HL-60 (cell line): Measurements from ENCODE around the gene RAPGEF4.

Experiments used
- DNase-seq, 2 experiments: peaks; one replicate each; pipeline ENCODE4 v3.0.0-alpha.2; 2010 to 2020; ENCODE audit warnings: low read depth in 1 of 2, low spot score in 1 of 2
- H3K27ac ChIP-seq: fragments of 250-450 bp; sonication (Bioruptor Pico); replicated peaks from 2 replicates; pipeline ENCODE4 v1.5.1; 2020; ENCODE audit warnings: mild to moderate bottlenecking, moderate library complexity
- H3K27me3 ChIP-seq: fragments of 250-450 bp; sonication (Bioruptor Pico); 2 replicates; pipeline ENCODE4 v1.5.1; 2021; ENCODE audit warnings: mild to moderate bottlenecking, moderate library complexity; ENCODE audit not compliant: insufficient read depth, poor library complexity, severe bottlenecking
- H3K4me3 ChIP-seq: replicated peaks from 2 replicates; pipeline ENCODE4 v1.5.1; 2011; ENCODE audit warnings: mild to moderate bottlenecking, control low read depth, low read length; ENCODE audit not compliant: insufficient read depth
- GABPA ChIP-seq: IDR thresholded peaks from 2 replicates; pipeline ENCODE4 v1.6.1; 2012; ENCODE audit warnings: low read depth
- POLR2AphosphoS5 ChIP-seq: IDR thresholded peaks from 2 replicates; pipeline ENCODE4 v1.6.1; 2012; ENCODE audit warnings: low read depth
- REST ChIP-seq: IDR thresholded peaks from 2 replicates; pipeline ENCODE4 v1.6.1; 2012; ENCODE audit warnings: low read depth; ENCODE audit not compliant: insufficient replicate concordance
- SPI1 ChIP-seq: IDR thresholded peaks from 2 replicates; pipeline ENCODE4 v1.6.1; 2012; ENCODE audit warnings: low read depth, mild to moderate bottlenecking, borderline replicate concordance
- TF ChIP-seq, protein P1 (sequence below): IDR thresholded peaks from one replicate; pipeline ENCODE4 v1.5.1; 2011; ENCODE audit warnings: low read length, control low read depth, inconsistent platforms; ENCODE audit not compliant: insufficient read depth

The RAPGEF4 gene

GRCh38 chr2:172812158-172812744, 76.6 kb downstream of the RAPGEF4 start:
- H3K27ac ChIP-seq: no peak overlapping the region
- no peak overlapping the region for H3K4me3 ChIP-seq
- DNase-seq: no peak
- H3K27me3 ChIP-seq: peaks cover 6% of the 10 kb centered on the region
- TF ChIP-seq SPI1: no peak
- no peak for TF ChIP-seq GABPA
- no peak for TF ChIP-seq POLR2AphosphoS5

GRCh38 chr2:172813314-172813888, 77.8 kb downstream of the RAPGEF4 start:
- H3K27ac ChIP-seq: no peak overlapping the region
- peaks cover 6% of the 10 kb centered on the region for H3K27me3 ChIP-seq
- DNase-seq: no peak
- no peak overlapping the region for H3K4me3 ChIP-seq
- TF ChIP-seq POLR2AphosphoS5 (no peak), SPI1 (no peak), GABPA (no peak), REST (no peak)
- TF ChIP-seq, protein P1, sequence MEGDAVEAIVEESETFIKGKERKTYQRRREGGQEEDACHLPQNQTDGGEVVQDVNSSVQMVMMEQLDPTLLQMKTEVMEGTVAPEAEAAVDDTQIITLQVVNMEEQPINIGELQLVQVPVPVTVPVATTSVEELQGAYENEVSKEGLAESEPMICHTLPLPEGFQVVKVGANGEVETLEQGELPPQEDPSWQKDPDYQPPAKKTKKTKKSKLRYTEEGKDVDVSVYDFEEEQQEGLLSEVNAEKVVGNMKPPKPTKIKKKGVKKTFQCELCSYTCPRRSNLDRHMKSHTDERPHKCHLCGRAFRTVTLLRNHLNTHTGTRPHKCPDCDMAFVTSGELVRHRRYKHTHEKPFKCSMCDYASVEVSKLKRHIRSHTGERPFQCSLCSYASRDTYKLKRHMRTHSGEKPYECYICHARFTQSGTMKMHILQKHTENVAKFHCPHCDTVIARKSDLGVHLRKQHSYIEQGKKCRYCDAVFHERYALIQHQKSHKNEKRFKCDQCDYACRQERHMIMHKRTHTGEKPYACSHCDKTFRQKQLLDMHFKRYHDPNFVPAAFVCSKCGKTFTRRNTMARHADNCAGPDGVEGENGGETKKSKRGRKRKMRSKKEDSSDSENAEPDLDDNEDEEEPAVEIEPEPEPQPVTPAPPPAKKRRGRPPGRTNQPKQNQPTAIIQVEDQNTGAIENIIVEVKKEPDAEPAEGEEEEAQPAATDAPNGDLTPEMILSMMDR: no peak

DNA sequence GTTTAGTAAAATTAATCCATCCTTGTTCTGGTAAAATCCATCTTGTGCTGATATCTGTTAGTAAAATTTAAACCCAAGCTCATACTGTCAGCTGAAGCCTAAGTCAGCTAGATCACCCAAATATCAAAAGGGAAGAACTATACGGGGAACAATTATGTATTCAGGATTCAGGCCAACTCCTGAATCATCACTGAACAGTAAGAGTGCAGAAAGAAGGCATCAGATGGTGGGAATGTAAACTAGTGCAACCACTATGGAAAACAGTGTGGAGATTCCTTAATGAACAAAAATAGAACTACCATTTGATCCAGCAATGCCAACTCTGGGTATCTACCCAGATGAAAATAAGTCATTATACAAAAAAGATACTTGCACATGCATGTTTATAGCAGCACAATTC, 81.8 kb downstream of the RAPGEF4 start:
- no peak overlapping the region for H3K4me3 ChIP-seq
- no peak overlapping the region for H3K27ac ChIP-seq
- no peak for TF ChIP-seq POLR2AphosphoS5
- TF ChIP-seq REST: no peak
- TF ChIP-seq, protein P1: no peak
- no peak for DNase-seq
- peaks cover 4% of the 10 kb centered on the region for H3K27me3 ChIP-seq

DNA sequence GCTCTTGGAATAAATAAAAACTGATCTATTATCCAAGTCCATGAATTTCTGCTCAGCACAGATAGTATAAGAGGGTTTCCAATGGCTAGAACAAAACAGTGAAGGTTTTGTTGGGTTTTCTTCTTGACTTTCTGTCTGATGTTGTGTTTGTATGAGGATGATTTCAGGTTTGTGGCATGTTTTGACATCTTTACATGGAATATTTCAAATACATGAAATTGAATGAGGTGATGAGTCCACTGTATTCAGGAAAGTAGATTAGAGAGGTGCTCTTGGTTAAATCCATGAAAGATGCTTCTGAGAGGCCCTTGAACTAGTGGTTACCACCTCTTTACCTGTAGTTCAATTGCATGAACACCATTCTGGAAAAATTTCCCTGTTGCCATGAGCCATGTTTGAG, 84.3 kb downstream of the RAPGEF4 start:
- no peak overlapping the region for H3K4me3 ChIP-seq
- DNase-seq: no peak
- H3K27ac ChIP-seq: no peak overlapping the region
- no peak for TF ChIP-seq GABPA
- no peak for TF ChIP-seq REST
- no peak for TF ChIP-seq POLR2AphosphoS5
- TF ChIP-seq, protein P1: no peak
- no peak for TF ChIP-seq SPI1
- peaks cover 4% of the 10 kb centered on the region for H3K27me3 ChIP-seq
